Hepatocyte (in vitro differentiated cells): ENCODE results near the gene CENPP.

Source experiments
- EZH2 ChIP-seq: fragments of 200-600 bp; sonication (generic); IDR thresholded peaks from 2 replicates; pipeline ENCODE4 v1.6.1; 2016; ENCODE audit warnings: antibody characterized with exemption, mild to moderate bottlenecking, borderline replicate concordance
- EZH2phosphoT487 ChIP-seq: fragments of 200-600 bp; sonication (generic); IDR thresholded peaks from one replicate; pipeline ENCODE4 v1.6.1; 2018; ENCODE audit warnings: antibody characterized with exemption, mild to moderate bottlenecking, low read depth, moderate library complexity; ENCODE audit not compliant: unreplicated experiment, severe bottlenecking
- TF ChIP-seq, protein P1 (sequence below): fragments of 200-600 bp; sonication (generic); IDR thresholded peaks from 2 replicates; pipeline ENCODE4 v1.5.1; 2016; ENCODE audit warnings: antibody characterized with exemption, mild to moderate bottlenecking; ENCODE audit not compliant: poor library complexity

DNA sequence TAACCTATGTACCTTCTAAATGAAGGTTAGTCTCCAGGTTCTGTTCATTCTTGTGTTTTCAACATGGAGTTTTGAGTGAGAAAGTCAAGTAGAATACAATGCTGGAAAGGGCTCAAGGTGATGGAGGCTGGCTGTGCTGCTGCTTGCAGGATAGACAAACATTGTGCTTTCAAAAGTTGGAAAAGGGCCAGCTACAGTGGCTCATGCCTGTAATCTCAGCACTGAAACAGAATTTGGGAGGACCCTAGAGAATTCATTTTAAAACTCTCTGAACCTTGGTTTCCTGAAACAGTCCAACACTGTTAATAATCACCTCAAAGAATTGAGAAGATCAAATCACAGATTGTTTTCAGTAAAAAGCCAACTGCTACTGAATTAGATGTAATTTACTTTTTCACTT, 16.9 kb upstream of the CENPP start:
- TF ChIP-seq, protein P1, sequence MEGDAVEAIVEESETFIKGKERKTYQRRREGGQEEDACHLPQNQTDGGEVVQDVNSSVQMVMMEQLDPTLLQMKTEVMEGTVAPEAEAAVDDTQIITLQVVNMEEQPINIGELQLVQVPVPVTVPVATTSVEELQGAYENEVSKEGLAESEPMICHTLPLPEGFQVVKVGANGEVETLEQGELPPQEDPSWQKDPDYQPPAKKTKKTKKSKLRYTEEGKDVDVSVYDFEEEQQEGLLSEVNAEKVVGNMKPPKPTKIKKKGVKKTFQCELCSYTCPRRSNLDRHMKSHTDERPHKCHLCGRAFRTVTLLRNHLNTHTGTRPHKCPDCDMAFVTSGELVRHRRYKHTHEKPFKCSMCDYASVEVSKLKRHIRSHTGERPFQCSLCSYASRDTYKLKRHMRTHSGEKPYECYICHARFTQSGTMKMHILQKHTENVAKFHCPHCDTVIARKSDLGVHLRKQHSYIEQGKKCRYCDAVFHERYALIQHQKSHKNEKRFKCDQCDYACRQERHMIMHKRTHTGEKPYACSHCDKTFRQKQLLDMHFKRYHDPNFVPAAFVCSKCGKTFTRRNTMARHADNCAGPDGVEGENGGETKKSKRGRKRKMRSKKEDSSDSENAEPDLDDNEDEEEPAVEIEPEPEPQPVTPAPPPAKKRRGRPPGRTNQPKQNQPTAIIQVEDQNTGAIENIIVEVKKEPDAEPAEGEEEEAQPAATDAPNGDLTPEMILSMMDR, result no peak
- no peak for TF ChIP-seq EZH2
- no peak for TF ChIP-seq EZH2phosphoT487
